ENCODE results near the gene SAMD4A.

DNA sequence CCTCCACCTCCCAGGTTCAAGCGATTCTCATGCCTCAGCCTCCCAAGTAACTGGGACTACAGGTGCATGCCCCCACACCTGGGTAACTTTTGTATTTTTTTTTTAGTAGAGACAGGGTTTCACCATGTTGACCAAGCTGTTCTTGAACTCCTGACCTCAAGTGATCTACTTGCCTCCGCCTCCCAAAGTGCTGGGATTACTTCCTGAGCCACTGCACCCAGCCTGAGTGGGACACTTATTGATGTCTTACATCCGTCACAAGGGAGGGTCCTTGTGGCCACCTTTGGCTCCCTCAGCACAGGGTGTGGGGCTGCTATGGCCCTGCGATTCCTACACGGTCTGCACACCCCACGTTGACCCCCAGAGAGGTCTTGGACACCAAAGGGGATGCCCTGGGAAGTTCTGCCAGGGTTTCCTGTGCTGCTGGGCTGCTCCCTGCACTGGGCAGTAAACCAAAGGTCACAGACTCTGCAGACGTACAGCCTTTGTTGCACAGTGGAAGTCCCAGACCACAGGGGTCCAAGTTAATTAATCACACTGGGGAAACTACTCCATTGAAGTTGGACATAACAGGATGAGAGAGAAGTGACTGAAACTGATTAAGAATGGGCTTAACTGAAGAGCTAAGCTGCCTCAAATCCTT lies 95.7 kb downstream of the SAMD4A start:
- TF ChIP-seq, protein P1, sequence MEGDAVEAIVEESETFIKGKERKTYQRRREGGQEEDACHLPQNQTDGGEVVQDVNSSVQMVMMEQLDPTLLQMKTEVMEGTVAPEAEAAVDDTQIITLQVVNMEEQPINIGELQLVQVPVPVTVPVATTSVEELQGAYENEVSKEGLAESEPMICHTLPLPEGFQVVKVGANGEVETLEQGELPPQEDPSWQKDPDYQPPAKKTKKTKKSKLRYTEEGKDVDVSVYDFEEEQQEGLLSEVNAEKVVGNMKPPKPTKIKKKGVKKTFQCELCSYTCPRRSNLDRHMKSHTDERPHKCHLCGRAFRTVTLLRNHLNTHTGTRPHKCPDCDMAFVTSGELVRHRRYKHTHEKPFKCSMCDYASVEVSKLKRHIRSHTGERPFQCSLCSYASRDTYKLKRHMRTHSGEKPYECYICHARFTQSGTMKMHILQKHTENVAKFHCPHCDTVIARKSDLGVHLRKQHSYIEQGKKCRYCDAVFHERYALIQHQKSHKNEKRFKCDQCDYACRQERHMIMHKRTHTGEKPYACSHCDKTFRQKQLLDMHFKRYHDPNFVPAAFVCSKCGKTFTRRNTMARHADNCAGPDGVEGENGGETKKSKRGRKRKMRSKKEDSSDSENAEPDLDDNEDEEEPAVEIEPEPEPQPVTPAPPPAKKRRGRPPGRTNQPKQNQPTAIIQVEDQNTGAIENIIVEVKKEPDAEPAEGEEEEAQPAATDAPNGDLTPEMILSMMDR (IDR thresholded peaks at IDR 0.05 in 8 of 11, conservative IDR thresholded peaks at IDR 0.05 in 3 of 11): no peak
- peak; percentile 40 to 78 (median 68) for TF ChIP-seq POLR2AphosphoS5 (IDR thresholded peaks at IDR 0.05)
